T-cell (primary cell): ENCODE data around the gene TEX10. TPM values are rescaled to one million over a fixed set of nuclear protein-coding genes. Genes with fewer than 3 reads are reported as not detected.

Source experiments
- ATAC-seq, 4 experiments: fragments of 200-7000 bp in 3 of 4; fragments of 150-1000 bp in 1 of 4; cut with Tn5 transposase; replicated peaks in 1 of 4; 1 replicate in 3 of 4; 2 replicates in 1 of 4; pipeline ENCODE4 v1.10.0; 2021; ENCODE audit warnings: moderate library complexity in 3 of 4, mild to moderate bottlenecking in 2 of 4, moderate number of reproducible peaks in 1 of 4
- CTCF ChIA-PET, 2 donors: fragments of 300-600 bp; sonication (Branson Sonifier 250); formaldehyde crosslinking; loops; one replicate each; lab custom pipeline; 2022; ENCODE audit warnings: antibody characterized with exemption in 2 of 2; lab: Charles Lee
- POLR2A ChIA-PET, 2 donors: fragments of 300-600 bp; sonication (Branson Sonifier 250); formaldehyde crosslinking; loops; one replicate each; lab custom pipeline; 2022; ENCODE audit warnings: antibody characterized with exemption in 2 of 2; lab: Charles Lee
- DNase-seq, 35 experiments: peaks; one replicate each; pipeline versions ENCODE4 v3.0.0 to v3.0.0-alpha.2; 2013 to 2023
- H3K27ac ChIP-seq: one replicate; pipeline ENCODE4 v1.5.1; 2013; ENCODE audit warnings: low read length
- H3K27me3 ChIP-seq, 2 experiments: replicated peaks in 1 of 2; 1 replicate in 1 of 2; 2 replicates in 1 of 2; pipeline versions ENCODE4 v1.6.1 to v1.7.0; 2013; ENCODE audit warnings: low read length in 1 of 2, mixed read lengths in 1 of 2; ENCODE audit not compliant: control insufficient read depth in 2 of 2, insufficient read depth in 2 of 2; ENCODE audit errors: extremely low read depth in 1 of 2
- H3K36me3 ChIP-seq, 2 donors: 1 replicate in 1 of 2; 2 replicates in 1 of 2; pipeline versions ENCODE4 v1.6.1 to v1.7.0; 2013; ENCODE audit warnings: low read length in 1 of 2; ENCODE audit not compliant: control insufficient read depth in 2 of 2, insufficient read depth in 1 of 2; ENCODE audit errors: extremely low read depth in 1 of 2
- H3K4me1 ChIP-seq, 2 experiments: 1 replicate in 1 of 2; 2 replicates in 1 of 2; pipeline versions ENCODE4 v1.6.1 to v1.7.0; 2013; ENCODE audit warnings: low read length in 2 of 2, mixed read lengths in 1 of 2; ENCODE audit not compliant: insufficient read depth in 2 of 2, control insufficient read depth in 1 of 2; ENCODE audit errors: extremely low read depth in 1 of 2
- H3K4me3 ChIP-seq, 2 donors: 1 replicate in 1 of 2; 2 replicates in 1 of 2; pipeline versions ENCODE4 v1.5.1 to v1.7.0; 2013; ENCODE audit warnings: mild to moderate bottlenecking in 2 of 2, low read length in 1 of 2, moderate library complexity in 1 of 2; ENCODE audit not compliant: control insufficient read depth in 1 of 2; ENCODE audit errors: extremely low read depth in 1 of 2
- H3K9me3 ChIP-seq: 2 replicates; pipeline ENCODE4 v1.7.0; 2013
- H3K27ac Mint-ChIP-seq, 2 donors: one replicate each; pipeline ENCODE4 v1.8.0; 2020 to 2021; ENCODE audit warnings: mild to moderate bottlenecking in 2 of 2, mixed read lengths in 2 of 2
- H3K27me3 Mint-ChIP-seq, 2 donors: one replicate each; pipeline ENCODE4 v1.8.0; 2021 to 2022; ENCODE audit warnings: mixed read lengths in 2 of 2
- H3K36me3 Mint-ChIP-seq: one replicate; pipeline ENCODE4 v1.8.0; 2021; ENCODE audit warnings: mixed read lengths
- H3K4me1 Mint-ChIP-seq, 3 donors: one replicate each; pipeline ENCODE4 v1.8.0; 2020 to 2022; ENCODE audit warnings: mixed read lengths in 3 of 3, mild to moderate bottlenecking in 1 of 3
- H3K4me3 Mint-ChIP-seq, 3 donors: one replicate each; pipeline ENCODE4 v1.8.0; 2020 to 2022; ENCODE audit warnings: mild to moderate bottlenecking in 3 of 3, mixed read lengths in 3 of 3, moderate library complexity in 3 of 3
- H3K9me3 Mint-ChIP-seq, 3 donors: one replicate each; pipeline ENCODE4 v1.8.0; 2020 to 2022; ENCODE audit warnings: mixed read lengths in 3 of 3
- WGBS: methylation state at CpG from one replicate; pipeline ENCODE4 v1.1.5; 2013; ENCODE audit warnings: missing lambda C conversion rate; ENCODE audit not compliant: insufficient coverage; 5-methylcytosine and 5-hydroxymethylcytosine counted together
- total RNA-seq, 35 experiments: library from RNA in 6 of 35; stranded (reverse) in 6 of 35; fragments of 120-200 nt in 1 of 35; gene quantifications; one replicate each; pipeline versions ENCODE4 v1.2.1 to v1.2.4 and lab custom pipeline; 2013 to 2026

Gene TEX10
- total RNA-seq, 5 donors from 2014 or later (not counting 1 experiment from before 2014, with no cell fraction given) = 14.7 to 18.9 (median 16.7) TPM

- no peak for ATAC-seq
- H3K27ac Mint-ChIP-seq = peak overlapping the region; percentile 15 to 50
- no peaks in the 10 kb centered on the region for H3K27me3 ChIP-seq
- peaks cover 12% of the 10 kb centered on the region for H3K36me3 Mint-ChIP-seq
- peaks cover 36 to 47% (median 40%) of the 10 kb centered on the region in 3 donors for H3K4me1 Mint-ChIP-seq
- H3K4me1 ChIP-seq = peaks cover 13 to 23% of the 10 kb centered on the region in 2 experiments
- POLR2A ChIA-PET = no interaction called here
- CTCF ChIA-PET = interaction anchor here in 1 of 2 donors (0.8 to 1.5 kb wide), 2 partner anchors 9 to 29 kb away, joined by 3 read pairs; no protein-coding TSS in a partner anchor
- H3K27ac ChIP-seq = no peak overlapping the region
- WGBS = no CpG with 5 or more reads among the region's 2 CpGs
- peak overlapping the region in 2 of 3 donors; percentile 9 to 22 for H3K4me3 Mint-ChIP-seq
- DNase-seq = peak in 1 of 35 experiments; percentile 20
- no peaks in the 10 kb centered on the region for H3K9me3 ChIP-seq
- no peaks in the 10 kb centered on the region for H3K27me3 Mint-ChIP-seq
- H3K36me3 ChIP-seq = no peaks in the 10 kb centered on the region
- H3K4me3 ChIP-seq = no peak overlapping the region
- H3K9me3 Mint-ChIP-seq = peaks cover 4 to 10% (median 9%) of the 10 kb centered on the region in 3 donors
Measured at GRCh38 chr9:100354121-100354800, 1.5 kb upstream of the TEX10 start.

GRCh38 chr9:100352201-100352726 is 478 bp downstream of the TEX10 start:
- peaks cover 16 to 25% of the 10 kb centered on the region in 2 experiments for H3K4me1 ChIP-seq
- Mint-ChIP-seq H3K27me3 (no peaks in the 10 kb centered on the region), H3K9me3 (peaks cover 0 to 6% (median 0%) of the 10 kb centered on the region in 3 donors), H3K4me1 (peaks cover 49 to 58% (median 56%) of the 10 kb centered on the region in 3 donors), H3K27ac (peak overlapping the region; percentile 79 to 91), H3K4me3 (peak overlapping the region; percentile 95 to 96 (median 96)), H3K36me3 (peaks cover 3% of the 10 kb centered on the region)
- H3K9me3 ChIP-seq = no peaks in the 10 kb centered on the region
- H3K27me3 ChIP-seq = no peaks in the 10 kb centered on the region
- CTCF ChIA-PET = interaction anchor here (0.6 to 1.4 kb wide), 5 partner anchors 10 to 1133 kb away, joined by 3 to 6 read pairs (median 3); no protein-coding TSS in a partner anchor
- H3K36me3 ChIP-seq = no peaks in the 10 kb centered on the region
- H3K4me3 ChIP-seq = peak overlapping the region; percentile 81 to 85
- no peak overlapping the region for H3K27ac ChIP-seq
- DNase-seq (peak in 17 of 35 experiments; percentile 0 to 32 (median 6)), ATAC-seq (peak; percentile 19 to 41 (median 36))
- WGBS = under 1% methylated on average over 41 of the region's 43 CpGs
- POLR2A ChIA-PET = no interaction called here

- Histone ChIP-seq H3K4me3 (peak overlapping the region; percentile 81 to 85), H3K36me3 (peaks cover 0 to 2% of the 10 kb centered on the region in 2 donors), H3K27me3 (no peaks in the 10 kb centered on the region), H3K27ac (no peak overlapping the region), H3K9me3 (no peaks in the 10 kb centered on the region), H3K4me1 (peaks cover 16 to 25% of the 10 kb centered on the region in 2 experiments)
- Mint-ChIP-seq H3K27ac (peak overlapping the region; percentile 79 to 91), H3K4me3 (peak overlapping the region; percentile 95 to 96 (median 96)), H3K36me3 (peaks cover 6% of the 10 kb centered on the region), H3K9me3 (peaks cover 0 to 6% (median 0%) of the 10 kb centered on the region in 3 donors), H3K4me1 (peaks cover 55 to 63% (median 62%) of the 10 kb centered on the region in 3 donors), H3K27me3 (no peaks in the 10 kb centered on the region)
- ATAC-seq (no peak), DNase-seq (no peak)
- POLR2A ChIA-PET = interaction anchor here (0.5 to 0.6 kb wide), 3 partner anchors 81 to 314 kb away, joined by 3 to 7 read pairs (median 3); no protein-coding TSS in a partner anchor
- no CpG with 5 or more reads among the region's 5 CpGs for WGBS
- CTCF ChIA-PET = interaction anchor here (0.6 to 1.4 kb wide), 4 partner anchors 9 to 1240 kb away, joined by 3 to 4 read pairs (median 3); no protein-coding TSS in a partner anchor
Measured at GRCh38 chr9:100351508-100351907, 1.2 kb downstream of the TEX10 start.

GRCh38 chr9:100350188-100350587 is 2.6 kb downstream of the TEX10 start:
- 94% methylated on average over 1 of the region's 1 CpG for WGBS
- H3K27me3 ChIP-seq = no peaks in the 10 kb centered on the region
- ChIA-PET CTCF (interaction anchor here (1.4 to 2.0 kb wide), 2 partner anchors 25 to 26 kb away, joined by 5 to 9 read pairs; no protein-coding TSS in a partner anchor), POLR2A (no interaction called here)
- H3K36me3 ChIP-seq = peaks cover 3 to 4% of the 10 kb centered on the region in 2 donors
- DNase-seq (peak in 1 of 35 experiments; percentile 5), ATAC-seq (no peak)
- Mint-ChIP-seq H3K4me1 (peaks cover 61 to 72% (median 71%) of the 10 kb centered on the region in 3 donors), H3K27me3 (no peaks in the 10 kb centered on the region), H3K36me3 (peaks cover 13% of the 10 kb centered on the region), H3K4me3 (peak overlapping the region; percentile 35 to 95 (median 39)), H3K9me3 (peaks cover 0 to 6% (median 0%) of the 10 kb centered on the region in 3 donors), H3K27ac (no peak overlapping the region)
- no peak overlapping the region for H3K4me3 ChIP-seq
- no peaks in the 10 kb centered on the region for H3K9me3 ChIP-seq
- no peak overlapping the region for H3K27ac ChIP-seq
- H3K4me1 ChIP-seq = peaks cover 16 to 26% of the 10 kb centered on the region in 2 experiments

GRCh38 chr9:100346836-100347235 is 5.9 kb downstream of the TEX10 start:
- CTCF ChIA-PET = interaction anchor here in 1 of 2 donors (0.6 to 1.4 kb wide), 2 partner anchors 13 to 260 kb away, joined by 3 to 5 read pairs; no protein-coding TSS in a partner anchor
- Histone ChIP-seq H3K4me1 (peaks cover 9 to 26% of the 10 kb centered on the region in 2 experiments), H3K4me3 (no peak overlapping the region), H3K27ac (no peak overlapping the region), H3K27me3 (no peaks in the 10 kb centered on the region), H3K36me3 (peaks cover 3 to 9% of the 10 kb centered on the region in 2 donors), H3K9me3 (no peaks in the 10 kb centered on the region)
- H3K9me3 Mint-ChIP-seq = no peaks in the 10 kb centered on the region
- ATAC-seq (no peak), DNase-seq (no peak)
- peaks cover 21% of the 10 kb centered on the region for H3K36me3 Mint-ChIP-seq
- H3K27me3 Mint-ChIP-seq = no peaks in the 10 kb centered on the region
- POLR2A ChIA-PET = no interaction called here
- peaks cover 64 to 76% (median 71%) of the 10 kb centered on the region in 3 donors for H3K4me1 Mint-ChIP-seq
- 83% methylated on average over 1 of the region's 3 CpGs for WGBS
- no peak overlapping the region for H3K4me3 Mint-ChIP-seq
- no peak overlapping the region for H3K27ac Mint-ChIP-seq

- Histone ChIP-seq H3K36me3 (peaks cover 3 to 20% of the 10 kb centered on the region in 2 donors), H3K4me3 (no peak overlapping the region), H3K27ac (no peak overlapping the region), H3K4me1 (peaks cover 0 to 2% of the 10 kb centered on the region in 2 experiments), H3K9me3 (no peaks in the 10 kb centered on the region), H3K27me3 (no peaks in the 10 kb centered on the region)
- Mint-ChIP-seq H3K4me1 (peaks cover 43 to 66% (median 50%) of the 10 kb centered on the region in 3 donors), H3K27me3 (no peaks in the 10 kb centered on the region), H3K27ac (no peak overlapping the region), H3K4me3 (no peak overlapping the region), H3K9me3 (no peaks in the 10 kb centered on the region), H3K36me3 (peaks cover 46% of the 10 kb centered on the region)
- POLR2A ChIA-PET = no interaction called here
- no peak for ATAC-seq
- CTCF ChIA-PET = interaction anchor here (0.5 to 1.0 kb wide), 2 partner anchors 10 kb away, joined by 3 to 4 read pairs; no protein-coding TSS in a partner anchor
- no peak for DNase-seq
- 93% methylated on average over 3 of the region's 3 CpGs for WGBS
Measured at GRCh38 chr9:100341889-100342288, 10.9 kb downstream of the TEX10 start.
